ENCODE data around the gene WDR48. TPM values are rescaled to one million over a fixed set of nuclear protein-coding genes. Genes with fewer than 3 reads are reported as not detected.

Gene WDR48
- total RNA-seq, 4 donors from 2014 or later: 49.8 to 83.2 (median 69.3) TPM

DNA sequence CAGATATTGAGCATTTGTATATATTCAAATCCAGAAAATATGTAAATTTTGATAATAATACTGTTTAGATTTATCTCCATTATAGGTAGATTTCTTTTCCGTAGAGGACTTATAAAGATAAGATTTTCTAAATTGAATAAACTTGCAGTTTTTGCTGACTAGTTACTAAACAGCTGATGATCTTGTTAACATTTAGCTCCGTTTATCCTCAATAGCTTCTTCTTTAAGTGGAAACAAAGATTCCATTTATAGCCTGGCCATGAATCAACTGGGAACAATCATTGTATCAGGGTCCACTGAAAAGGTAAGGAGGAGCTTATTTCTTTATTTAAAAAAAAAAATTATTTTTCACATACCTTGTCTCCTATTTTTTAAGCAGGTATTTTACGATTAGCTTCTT is 16.7 kb downstream of the WDR48 start:
- intact Hi-C loops (cut with DNase I): no loop called here
- Histone ChIP-seq H3K4me1 (peaks cover 33 to 40% of the 10 kb centered on the region in 2 donors), H3K4me3 (replicated peaks in 1 of 3) (no peak overlapping the region), H3K27ac (no peak overlapping the region), H3K36me3 (peaks cover 5 to 11% of the 10 kb centered on the region in 2 donors), H3K27me3 (no peaks in the 10 kb centered on the region), H3K9me3 (no peaks in the 10 kb centered on the region)
- 65 to 82% methylated on average over 3 of the region's 3 CpGs for WGBS, 2 donors
- TF ChIP-seq, protein P1, sequence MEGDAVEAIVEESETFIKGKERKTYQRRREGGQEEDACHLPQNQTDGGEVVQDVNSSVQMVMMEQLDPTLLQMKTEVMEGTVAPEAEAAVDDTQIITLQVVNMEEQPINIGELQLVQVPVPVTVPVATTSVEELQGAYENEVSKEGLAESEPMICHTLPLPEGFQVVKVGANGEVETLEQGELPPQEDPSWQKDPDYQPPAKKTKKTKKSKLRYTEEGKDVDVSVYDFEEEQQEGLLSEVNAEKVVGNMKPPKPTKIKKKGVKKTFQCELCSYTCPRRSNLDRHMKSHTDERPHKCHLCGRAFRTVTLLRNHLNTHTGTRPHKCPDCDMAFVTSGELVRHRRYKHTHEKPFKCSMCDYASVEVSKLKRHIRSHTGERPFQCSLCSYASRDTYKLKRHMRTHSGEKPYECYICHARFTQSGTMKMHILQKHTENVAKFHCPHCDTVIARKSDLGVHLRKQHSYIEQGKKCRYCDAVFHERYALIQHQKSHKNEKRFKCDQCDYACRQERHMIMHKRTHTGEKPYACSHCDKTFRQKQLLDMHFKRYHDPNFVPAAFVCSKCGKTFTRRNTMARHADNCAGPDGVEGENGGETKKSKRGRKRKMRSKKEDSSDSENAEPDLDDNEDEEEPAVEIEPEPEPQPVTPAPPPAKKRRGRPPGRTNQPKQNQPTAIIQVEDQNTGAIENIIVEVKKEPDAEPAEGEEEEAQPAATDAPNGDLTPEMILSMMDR (IDR thresholded peaks at IDR 0.05): no peak
- no peak for TF ChIP-seq POLR2A (IDR thresholded peaks at IDR 0.05)
- DNase-seq: no peak

DNA sequence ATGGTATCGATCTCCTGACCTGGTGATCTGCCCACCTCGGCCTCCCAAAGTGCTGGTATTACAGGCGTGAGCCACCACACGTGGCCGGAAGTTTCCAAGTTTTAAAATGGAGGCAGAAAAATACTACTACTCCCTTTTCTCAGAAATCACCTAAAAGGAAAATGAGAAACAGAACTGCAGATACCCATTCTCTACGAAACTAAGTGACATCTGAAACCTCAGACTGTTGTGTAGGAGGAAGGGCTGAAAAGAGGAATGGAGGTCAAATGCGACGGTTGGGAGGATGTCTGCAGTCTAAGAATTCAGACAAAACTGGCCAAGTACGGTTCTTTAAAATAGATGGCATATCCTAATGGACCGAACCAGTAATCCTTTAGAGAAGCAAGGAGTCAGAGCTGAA is 24.1 kb downstream of the WDR48 start:
- no peak for DNase-seq
- no peak for TF ChIP-seq POLR2A (IDR thresholded peaks at IDR 0.05)
- TF ChIP-seq, protein P1 (IDR thresholded peaks at IDR 0.05): no peak
- Histone ChIP-seq H3K27me3 (no peaks in the 10 kb centered on the region), H3K27ac (no peak overlapping the region), H3K36me3 (peaks cover 17 to 27% of the 10 kb centered on the region in 2 donors), H3K9me3 (no peaks in the 10 kb centered on the region), H3K4me3 (replicated peaks in 1 of 3) (no peak overlapping the region), H3K4me1 (no peaks in the 10 kb centered on the region)
- intact Hi-C loops (cut with DNase I): no loop called here
- WGBS, 2 donors: 96 to 97% methylated on average over 10 of the region's 10 CpGs

DNA sequence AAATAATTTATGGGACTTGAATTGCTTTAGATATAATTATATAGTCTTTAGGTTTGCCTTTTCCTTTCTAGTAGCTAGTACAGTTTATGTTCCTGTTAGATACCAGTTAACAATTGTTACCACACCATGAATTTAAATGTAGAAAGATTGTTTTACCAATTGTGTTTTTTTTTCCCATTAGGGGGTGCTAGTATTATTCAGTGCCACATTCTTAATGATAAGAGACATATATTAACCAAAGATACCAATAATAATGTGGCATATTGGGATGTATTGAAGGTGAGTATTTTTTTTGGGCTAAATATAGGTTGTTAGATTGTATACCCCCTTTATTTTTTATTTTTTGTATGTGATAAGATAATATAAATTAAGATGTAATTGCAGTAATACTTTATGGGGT is 27.7 kb downstream of the WDR48 start:
- no peaks in the 10 kb centered on the region for H3K27me3 ChIP-seq
- DNase-seq: no peak
- H3K27ac ChIP-seq: no peak overlapping the region
- no peaks in the 10 kb centered on the region for H3K4me1 ChIP-seq
- TF ChIP-seq, protein P1 (IDR thresholded peaks at IDR 0.05): no peak
- no peak for TF ChIP-seq POLR2A (IDR thresholded peaks at IDR 0.05)
- H3K4me3 ChIP-seq (replicated peaks in 1 of 3): no peak overlapping the region
- no peaks in the 10 kb centered on the region for H3K9me3 ChIP-seq
- H3K36me3 ChIP-seq: peaks cover 17 to 18% of the 10 kb centered on the region in 2 donors
- intact Hi-C loops (cut with DNase I): no loop called here

DNA sequence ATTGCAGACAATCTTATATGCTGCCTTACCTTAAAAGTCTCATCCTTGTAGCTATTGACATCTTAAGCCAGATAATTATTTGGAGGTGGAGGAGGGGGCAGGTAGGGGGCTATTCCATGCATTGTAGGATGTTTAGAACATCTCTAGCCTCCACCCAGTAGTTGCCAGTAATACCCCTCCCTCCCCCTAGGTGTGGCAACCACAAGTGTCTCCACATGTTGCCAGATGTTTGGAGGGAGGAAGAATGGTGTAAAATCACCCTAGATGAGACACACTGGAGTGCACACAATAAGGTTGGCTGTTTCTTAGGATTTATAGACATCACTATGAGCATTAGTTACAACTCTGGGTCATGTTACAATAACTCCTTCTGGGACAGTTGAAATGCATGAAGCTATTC is 28.2 kb downstream of the WDR48 start:
- no peak for DNase-seq
- Histone ChIP-seq H3K4me1 (no peaks in the 10 kb centered on the region), H3K27me3 (no peaks in the 10 kb centered on the region), H3K9me3 (no peaks in the 10 kb centered on the region), H3K36me3 (peaks cover 13 to 18% of the 10 kb centered on the region in 2 donors), H3K27ac (no peak overlapping the region), H3K4me3 (replicated peaks in 1 of 3) (no peak overlapping the region)
- TF ChIP-seq, protein P1 (IDR thresholded peaks at IDR 0.05): no peak
- TF ChIP-seq POLR2A (IDR thresholded peaks at IDR 0.05): no peak
- intact Hi-C loops (cut with DNase I): no loop called here

DNA sequence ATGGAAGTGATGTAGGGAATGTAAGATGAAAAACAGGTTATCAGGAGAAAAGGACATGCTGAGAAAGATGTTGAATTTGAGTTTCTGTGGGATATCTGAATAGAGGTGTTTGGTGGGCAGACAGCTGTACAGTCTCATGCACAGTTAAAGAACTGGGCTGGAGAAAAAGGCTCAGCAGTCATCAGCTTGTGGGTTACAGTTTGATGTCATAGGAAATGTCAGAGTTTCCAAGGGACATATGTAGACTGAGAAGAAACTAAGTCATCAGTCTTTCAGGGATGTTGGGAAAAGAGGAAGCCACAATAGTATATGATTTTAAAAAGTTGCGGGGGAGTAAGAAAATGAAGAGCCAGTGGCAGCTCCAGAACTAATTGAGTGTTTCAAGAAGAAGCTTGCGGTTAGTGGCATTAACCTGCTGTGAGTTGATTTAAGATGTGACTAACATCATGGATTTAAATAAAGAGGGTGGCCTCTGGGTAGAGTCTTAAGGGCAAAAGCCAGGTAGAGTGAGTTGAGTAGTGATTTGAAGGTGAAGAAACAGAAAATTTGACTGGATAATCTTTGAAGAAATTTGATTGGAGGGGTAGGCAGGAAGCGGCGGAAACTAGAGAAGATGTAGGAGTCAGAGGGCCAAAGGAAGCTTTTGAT is 31.0 kb downstream of the WDR48 start:
- H3K27ac ChIP-seq: no peak overlapping the region
- WGBS, 2 donors: 96 to 97% methylated on average over 4 of the region's 4 CpGs
- H3K4me1 ChIP-seq: no peaks in the 10 kb centered on the region
- H3K36me3 ChIP-seq: peaks cover 13 to 18% of the 10 kb centered on the region in 2 donors
- H3K4me3 ChIP-seq (replicated peaks in 1 of 3): no peak overlapping the region
- DNase-seq: no peak
- intact Hi-C loops (cut with DNase I): no loop called here
- no peak for TF ChIP-seq POLR2A (IDR thresholded peaks at IDR 0.05)
- TF ChIP-seq, protein P1 (IDR thresholded peaks at IDR 0.05): no peak
- no peaks in the 10 kb centered on the region for H3K27me3 ChIP-seq
- no peaks in the 10 kb centered on the region for H3K9me3 ChIP-seq

All from thyroid gland (tissue), 4 donors.